HCT116 (cell line): ENCODE measurements around the gene RBM14. TPM values are rescaled to one million over a fixed set of nuclear protein-coding genes. Genes with fewer than 3 reads are reported as not detected.

ENCODE experiments used
- ATAC-seq: fragments of 200-7000 bp; cut with Tn5 transposase; 2 replicates; pipeline ENCODE4 v1.9.1; 2020; ENCODE audit warnings: mild to moderate bottlenecking, moderate library complexity
- BruUV-seq: library from RNA; stranded (reverse); fragments of 400-500 nt; replicated peaks from 2 replicates; lab custom pipeline; 2021; lab: Mats Ljungman, UMichigan
- CTCF ChIA-PET: fragments of 300-600 bp; sonication (Branson Sonifier 250); formaldehyde crosslinking; loops from one replicate; lab custom pipeline; 2021; ENCODE audit warnings: antibody characterized with exemption; lab: Charles Lee
- POLR2A ChIA-PET: fragments of 300-600, 350-600 bp; sonication (Branson Sonifier 250); formaldehyde crosslinking; loops from one replicate; lab custom pipeline; 2021; ENCODE audit warnings: antibody characterized with exemption; lab: Charles Lee
- RAD21 ChIA-PET, 2 experiments: fragments of 300-600 bp; sonication (Branson Sonifier 250); formaldehyde crosslinking; loops; one replicate each; lab custom pipeline; 2023; ENCODE audit warnings: low total read pairs in 2 of 2; ENCODE audit not compliant: uncharacterized antibody in 2 of 2, unreplicated experiment in 2 of 2, low non-redundant PET in 1 of 2; lab: Charles Lee
- DNase-seq: peaks from one replicate; pipeline ENCODE4 v3.0.0-alpha.2; 2010; ENCODE audit warnings: low read depth, low spot score
- H2AFZ ChIP-seq: fragments of 200-600 bp; shearing (Covaris generic), sonication (generic); 2 replicates; pipeline ENCODE4 v1.6.1; 2017; ENCODE audit warnings: low read depth, mixed run types, mixed read lengths, antibody characterized with exemption, low read length; ENCODE audit not compliant: poor library complexity, severe bottlenecking
- H3K27ac ChIP-seq: 2 replicates; pipeline ENCODE4 v1.5.1; 2012; ENCODE audit warnings: low read depth, low read length
- H3K27me3 ChIP-seq: fragments of 200-600 bp; sonication (generic); 2 replicates; pipeline ENCODE4 v1.6.1; 2016; ENCODE audit warnings: mixed run types, low read length, mixed read lengths; ENCODE audit not compliant: insufficient read depth
- H3K36me3 ChIP-seq, 2 experiments: fragments of 200-500 bp in 1 of 2; fragments of 200-600 bp in 1 of 2; sonication (Bioruptor generic) in 1 of 2; sonication (generic) in 1 of 2; 2 replicates each; pipeline versions ENCODE4 v1.5.1 to v1.6.1; 2014 to 2016; ENCODE audit warnings: low read length in 2 of 2, inconsistent platforms in 1 of 2, mixed read lengths in 1 of 2, mixed run types in 1 of 2; ENCODE audit not compliant: insufficient read depth in 2 of 2, control insufficient read depth in 1 of 2
- H3K4me1 ChIP-seq, 2 experiments: fragments of 200-600 bp in 1 of 2; sonication (generic) in 1 of 2; 2 replicates each; pipeline versions ENCODE4 v1.5.1 to v1.6.1; 2012 to 2017; ENCODE audit warnings: low read length in 2 of 2, inconsistent platforms in 1 of 2, mild to moderate bottlenecking in 1 of 2, mixed read lengths in 1 of 2, mixed run types in 1 of 2, moderate library complexity in 1 of 2; ENCODE audit not compliant: insufficient read depth in 2 of 2, control insufficient read depth in 1 of 2
- H3K4me2 ChIP-seq: fragments of 200-600 bp; sonication (generic); 2 replicates; pipeline ENCODE4 v1.6.1; 2017; ENCODE audit warnings: mixed run types, low read length, mixed read lengths
- H3K4me3 ChIP-seq, 2 experiments: fragments of 200-600 bp in 1 of 2; sonication (generic) in 1 of 2; replicated peaks in 1 of 2; 2 replicates each; pipeline ENCODE4 v1.5.1; 2011 to 2016; ENCODE audit warnings: low read length in 2 of 2, control low read depth in 1 of 2, low read depth in 1 of 2, mild to moderate bottlenecking in 1 of 2, mixed read lengths in 1 of 2, mixed run types in 1 of 2
- H3K79me2 ChIP-seq: fragments of 200-600 bp; sonication (generic); 2 replicates; pipeline ENCODE4 v1.6.1; 2017; ENCODE audit warnings: mild to moderate bottlenecking, mixed run types, low read length, moderate library complexity, mixed read lengths; ENCODE audit not compliant: insufficient read depth
- H3K9ac ChIP-seq: fragments of 200-600 bp; sonication (generic); 2 replicates; pipeline ENCODE4 v1.6.1; 2016; ENCODE audit warnings: low read length, mixed read lengths
- H3K9me2 ChIP-seq: fragments of 200-600 bp; sonication (generic), shearing (Covaris generic); 2 replicates; pipeline ENCODE4 v1.6.1; 2017; ENCODE audit warnings: mixed run types, mild to moderate bottlenecking, moderate library complexity; ENCODE audit not compliant: insufficient read depth
- H3K9me3 ChIP-seq, 2 experiments: fragments of 200-500 bp in 1 of 2; fragments of 200-600 bp in 1 of 2; sonication (Bioruptor generic) in 1 of 2; sonication (generic) in 1 of 2; 2 replicates each; pipeline ENCODE4 v1.6.1; 2014 to 2017; ENCODE audit warnings: low read length in 2 of 2, mixed read lengths in 2 of 2, inconsistent platforms in 1 of 2, low read depth in 1 of 2, mild to moderate bottlenecking in 1 of 2, mixed run types in 1 of 2, moderate library complexity in 1 of 2; ENCODE audit not compliant: control insufficient read depth in 1 of 2, insufficient read depth in 1 of 2
- H4K20me1 ChIP-seq: fragments of 200-600 bp; sonication (generic), shearing (Covaris generic); 2 replicates; pipeline ENCODE4 v1.6.1; 2017; ENCODE audit warnings: mixed run types, mild to moderate bottlenecking, moderate library complexity; ENCODE audit not compliant: insufficient read depth
- CTCF ChIP-seq, 3 experiments: fragments of 200-600 bp in 1 of 3; sonication (generic) in 1 of 3; IDR thresholded peaks in 2 of 3; conservative IDR thresholded peaks in 1 of 3; 2 replicates each; pipeline ENCODE4 v1.5.1; 2012 to 2017; ENCODE audit warnings: low read depth in 2 of 3, low read length in 2 of 3, antibody characterized with exemption in 1 of 3, borderline replicate concordance in 1 of 3, control low read depth in 1 of 3, mild to moderate bottlenecking in 1 of 3, mixed read lengths in 1 of 3, mixed run types in 1 of 3, moderate library complexity in 1 of 3; ENCODE audit not compliant: insufficient read depth in 1 of 3
- EGR1 ChIP-seq: IDR thresholded peaks from 2 replicates; pipeline ENCODE4 v1.6.1; 2012; ENCODE audit warnings: low read depth
- ELF1 ChIP-seq: IDR thresholded peaks from 2 replicates; pipeline ENCODE4 v1.6.1; 2012; ENCODE audit warnings: low read depth, borderline replicate concordance
- EZH2 ChIP-seq: fragments of 200-600 bp; sonication (generic); IDR thresholded peaks from 2 replicates; pipeline ENCODE4 v1.6.1; 2017; ENCODE audit warnings: antibody characterized with exemption, mixed run types
- EZH2phosphoT487 ChIP-seq: fragments of 200-600 bp; IDR thresholded peaks from 2 replicates; pipeline ENCODE4 v1.6.1; 2018; ENCODE audit warnings: antibody characterized with exemption, borderline replicate concordance
- FOSL1 ChIP-seq: IDR thresholded peaks from 2 replicates; pipeline ENCODE4 v1.6.1; 2012; ENCODE audit warnings: low read depth
- MAX ChIP-seq: IDR thresholded peaks from 2 replicates; pipeline ENCODE4 v1.6.1; 2012
- POLR2AphosphoS5 ChIP-seq: IDR thresholded peaks from 2 replicates; pipeline ENCODE4 v1.6.1; 2011; ENCODE audit warnings: mild to moderate bottlenecking, low read depth, low read length, moderate library complexity
- RAD21 ChIP-seq: IDR thresholded peaks from 2 replicates; pipeline ENCODE4 v1.6.1; 2012; ENCODE audit warnings: low read depth, mild to moderate bottlenecking
- REST ChIP-seq: IDR thresholded peaks from 2 replicates; pipeline ENCODE4 v1.6.1; 2012; ENCODE audit warnings: low read depth
- SIN3A ChIP-seq: IDR thresholded peaks from 2 replicates; pipeline ENCODE4 v1.6.1; 2012; ENCODE audit warnings: low read depth
- SP1 ChIP-seq: IDR thresholded peaks from 2 replicates; pipeline ENCODE4 v1.6.1; 2012; ENCODE audit warnings: low read depth
- SRF ChIP-seq: IDR thresholded peaks from 2 replicates; pipeline ENCODE4 v1.6.1; 2012; ENCODE audit warnings: low read depth
- TCF7L2 ChIP-seq: IDR thresholded peaks from 2 replicates; pipeline ENCODE4 v1.7.0; 2011; ENCODE audit warnings: borderline replicate concordance, inconsistent platforms; ENCODE audit not compliant: insufficient read depth, insufficient read length; ENCODE audit errors: extremely low read depth
- YY1 ChIP-seq: IDR thresholded peaks from 2 replicates; pipeline ENCODE4 v1.6.1; 2011; ENCODE audit warnings: low read length, low read depth, moderate library complexity, mild to moderate bottlenecking; ENCODE audit not compliant: insufficient replicate concordance; ENCODE audit errors: extremely low read depth
- ZBTB33 ChIP-seq: IDR thresholded peaks from 2 replicates; pipeline ENCODE4 v1.6.1; 2011; ENCODE audit warnings: mild to moderate bottlenecking, low read length, moderate library complexity; ENCODE audit not compliant: insufficient replicate concordance; ENCODE audit errors: extremely low read depth
- ZFX ChIP-seq: fragments of 450-650 bp; IDR thresholded peaks from 2 replicates; pipeline ENCODE4 v1.6.1; 2017
- intact Hi-C: fragments of 100-400 bp; cut with micrococcal nuclease; formaldehyde crosslinking; loops from 2 replicates; pipeline ENCODE4 v1.10.0; 2022
- total RNA-seq: library from RNA; stranded (reverse); gene quantifications from one replicate; pipeline ENCODE4 v1.2.1, GENCODE V29; 2021; ENCODE audit not compliant: unreplicated experiment

Gene RBM14
- total RNA-seq, 1 experiment from 2014 or later, result 95.3 TPM

- H3K9me3 ChIP-seq, result no peaks in the 10 kb centered on the region
- H3K27ac ChIP-seq, result peak within 1 kb of the TSS; percentile 72
- peak within 1 kb of the TSS; percentile 83 for H3K4me2 ChIP-seq
- no peak within 1 kb of the TSS for H2AFZ ChIP-seq
- intact Hi-C loops, result loop anchor here (1.0 kb wide), 1 partner anchor 22 kb away; the partner anchor contains the start of gene RBM14
- ATAC-seq, result peak; percentile 95
- ChIA-PET POLR2A (interaction anchor here (0.7 to 3.8 kb wide), 17 partner anchors 9 to 326 kb away, joined by 3 to 36 read pairs (median 4); partner anchors contain the start of genes CCDC87, CCS, DPP3 and PELI3), CTCF (interaction anchor here (1.0 to 1.7 kb wide), 4 partner anchors 22 to 220 kb away, joined by 3 to 5 read pairs (median 4); partner anchors contain the start of genes CCDC87, CCS and RBM14), RAD21 (interaction anchor here in 1 of 2 experiments (0.6 kb wide), 1 partner anchor 113 kb away, joined by 3 read pairs; no protein-coding TSS in a partner anchor)
- H4K20me1 ChIP-seq, result peaks cover 46% of the 10 kb centered on the region
- no TSS peak for BruUV-seq
- DNase-seq, result peak; percentile 100
- no peaks in the 10 kb centered on the region for H3K27me3 ChIP-seq
- H3K79me2 ChIP-seq, result peaks cover 98% of the 10 kb centered on the region
- H3K9me2 ChIP-seq, result no peaks in the 10 kb centered on the region
- peaks cover 35 to 49% of the 10 kb centered on the region in 2 experiments for H3K36me3 ChIP-seq
- H3K9ac ChIP-seq, result peak within 1 kb of the TSS; percentile 92
- peaks cover 4 to 29% of the 10 kb centered on the region in 2 experiments for H3K4me1 ChIP-seq
- H3K4me3 ChIP-seq, result peak within 1 kb of the TSS; percentile 82 to 89
- no peak for TF ChIP-seq ZBTB33
- TF ChIP-seq YY1, result peak; percentile 94
- peak; percentile 94 for TF ChIP-seq POLR2AphosphoS5
- TF ChIP-seq ELF1, result no peak
- TF ChIP-seq EZH2phosphoT487, result no peak
- TF ChIP-seq EGR1, result 0 out of 2 replicates have a peak, but pooled peaks have one; percentile 41
- peak; percentile 97 for TF ChIP-seq SP1
- no peak for TF ChIP-seq TCF7L2
- TF ChIP-seq SIN3A, result peak; percentile 82
- TF ChIP-seq REST, result no peak
- TF ChIP-seq FOSL1, result no peak
- no peak; the same call in 1 of the 2 replicates for TF ChIP-seq ZFX
- TF ChIP-seq MAX, result peak; percentile 91
- TF ChIP-seq RAD21, result no peak
- TF ChIP-seq CTCF (IDR thresholded peaks at IDR 0.05 in 2 of 3, conservative IDR thresholded peaks at IDR 0.05 in 1 of 3; ENCODE audit: borderline replicate concordance in 1 of 3, insufficient read depth in 1 of 3, low read depth in 2 of 3, low read length in 2 of 3), result no peak
- TF ChIP-seq EZH2, result no peak
- TF ChIP-seq SRF, result no peak
Measured at GRCh38 chr11:66638177-66639065, 22.0 kb downstream of the RBM14 start, which contains the start of gene RBM4. TSS of gene RBM4 (plus strand) at chr11:66638703. CDS start at chr11:66639712, 1,009 bp downstream.
